Endothelial cell of umbilical vein (primary cell): ENCODE data around the gene FIBCD1. TPM values are rescaled to one million over a fixed set of nuclear protein-coding genes. Genes with fewer than 3 reads are reported as not detected.
"Not testable (repeated sequence)": the region's sequence is repeated elsewhere in the genome, so short reads cannot be mapped to it uniquely, and the experiment has no call there.

ENCODE experiments used
- BruUV-seq: library from RNA; stranded (reverse); fragments of 400-500 nt; replicated peaks from 2 replicates; lab custom pipeline; 2021; lab: Mats Ljungman, UMichigan
- CTCF ChIA-PET: fragments of 300-600, 350-600 bp; sonication (Branson Sonifier 250); formaldehyde crosslinking; loops from one replicate; lab custom pipeline; 2021; ENCODE audit warnings: antibody characterized with exemption, inconsistent platforms; lab: Charles Lee
- POLR2A ChIA-PET: fragments of 300-600, 350-600 bp; sonication (Branson Sonifier 250); formaldehyde crosslinking; loops from one replicate; lab custom pipeline; 2021; ENCODE audit warnings: antibody characterized with exemption, inconsistent platforms; lab: Charles Lee
- DNase-seq: peaks from one replicate; pipeline ENCODE4 v3.0.0-alpha.2; 2011; ENCODE audit warnings: low read depth, low spot score
- FAIRE-seq: peaks from 2 replicates; lab custom pipeline; 2011; peaks lifted over from hg19 to GRCh38; lab: Jason Lieb, UNC
- H2AFZ ChIP-seq: 2 replicates; pipeline ENCODE4 v1.6.0; 2012; ENCODE audit warnings: low read depth, low read length, control low read depth, inconsistent platforms
- H3K27ac ChIP-seq: 2 replicates; pipeline ENCODE4 v1.5.1; 2011; ENCODE audit warnings: low read depth, mild to moderate bottlenecking, control low read depth, low read length, moderate library complexity; ENCODE audit not compliant: insufficient read depth
- H3K27me3 ChIP-seq, 2 experiments: 2 replicates each; pipeline versions ENCODE4 v1.6.0 to v1.6.1; 2011; ENCODE audit warnings: low read length in 2 of 2, mixed read lengths in 1 of 2; ENCODE audit not compliant: control insufficient read depth in 2 of 2, insufficient read depth in 2 of 2
- H3K36me3 ChIP-seq, 2 experiments: 2 replicates in 1 of 2; 3 replicates in 1 of 2; pipeline ENCODE4 v1.5.1; 2011; ENCODE audit warnings: low read length in 2 of 2, mild to moderate bottlenecking in 1 of 2, moderate library complexity in 1 of 2; ENCODE audit not compliant: control insufficient read depth in 2 of 2, insufficient read depth in 2 of 2; ENCODE audit errors: extremely low read depth in 1 of 2
- H3K4me1 ChIP-seq: 3 replicates; pipeline ENCODE4 v1.5.1; 2011; ENCODE audit warnings: mild to moderate bottlenecking, low read length; ENCODE audit not compliant: control insufficient read depth, insufficient read depth; ENCODE audit errors: extremely low read depth
- H3K4me2 ChIP-seq: 2 replicates; pipeline ENCODE4 v1.6.1; 2011; ENCODE audit warnings: low read length, control low read depth, mixed read lengths; ENCODE audit not compliant: insufficient read depth
- H3K4me3 ChIP-seq, 3 experiments: fragments of 200-600 bp in 1 of 3; sonication (generic), shearing (Covaris generic) in 1 of 3; replicated peaks in 1 of 3; 2 replicates each; pipeline ENCODE4 v1.5.1; 2011 to 2016; ENCODE audit warnings: control low read depth in 3 of 3, low read length in 3 of 3, mild to moderate bottlenecking in 2 of 3, inconsistent platforms in 1 of 3, low read depth in 1 of 3, moderate library complexity in 1 of 3; ENCODE audit not compliant: insufficient read depth in 1 of 3
- H3K79me2 ChIP-seq: 2 replicates; pipeline ENCODE4 v1.6.0; 2012; ENCODE audit warnings: low read length, inconsistent platforms; ENCODE audit not compliant: control insufficient read depth, insufficient read depth
- H3K9ac ChIP-seq: replicated peaks from 2 replicates; pipeline ENCODE3; 2011; ENCODE audit warnings: low read length, control low read depth; ENCODE audit not compliant: insufficient read depth; ENCODE audit errors: extremely low read depth
- H3K9me1 ChIP-seq: replicated peaks from 3 replicates; pipeline ENCODE4 v1.6.0; 2011; ENCODE audit warnings: mild to moderate bottlenecking, low read length; ENCODE audit not compliant: control insufficient read depth, insufficient read depth; ENCODE audit errors: extremely low read depth
- H3K9me3 ChIP-seq: replicated peaks from 2 replicates; pipeline ENCODE4 v1.5.1; 2012; ENCODE audit warnings: low read length, inconsistent platforms; ENCODE audit not compliant: control insufficient read depth, insufficient read depth
- H4K20me1 ChIP-seq: replicated peaks from 2 replicates; pipeline ENCODE3; 2011; ENCODE audit warnings: mild to moderate bottlenecking, low read length; ENCODE audit not compliant: control insufficient read depth, insufficient read depth; ENCODE audit errors: extremely low read depth
- FOS ChIP-seq: IDR thresholded peaks from 2 replicates; pipeline ENCODE4 v1.6.1; 2011; ENCODE audit warnings: mild to moderate bottlenecking, low read length, moderate library complexity, borderline replicate concordance; ENCODE audit not compliant: insufficient read depth
- GATA2 ChIP-seq: IDR thresholded peaks from 2 replicates; pipeline ENCODE4 v1.7.0; 2011; ENCODE audit warnings: low read depth, mild to moderate bottlenecking, moderate library complexity, mixed read lengths, low read length; ENCODE audit not compliant: insufficient read length, insufficient read depth
- MYC ChIP-seq: IDR thresholded peaks from one replicate; pipeline ENCODE4 v1.6.1; 2011; ENCODE audit warnings: mild to moderate bottlenecking, low read depth, low read length
- POLR2A ChIP-seq: IDR thresholded peaks from 2 replicates; pipeline ENCODE4 v1.6.1; 2012; ENCODE audit warnings: low read depth, mild to moderate bottlenecking, control low read depth, low read length
- dilution Hi-C: fragments of 300-500 bp; cut with MboI; formaldehyde crosslinking; loops from one replicate; pipeline ENCODE4 v1.15.0; 2019; ENCODE audit warnings: low sequenced_read_pairs; ENCODE audit not compliant: extremely low pct_ligation_motif_present
- intact Hi-C: fragments of 100-400 bp; cut with micrococcal nuclease; formaldehyde crosslinking; loops from one replicate; pipeline ENCODE4 v1.10.0; 2022
- polyA plus RNA-seq, 4 experiments: library from polyadenylated mRNA; depleted of rRNA in 3 of 4; stranded (reverse) in 3 of 4; unstranded in 1 of 4; fragments of >200 nt; gene quantifications; 2 replicates each; pipeline versions ENCODE4 v1.2.1 to v1.2.3, GENCODE V29; 2011 to 2012; ENCODE audit warnings: missing spikeins in 1 of 4
- total RNA-seq: library from RNA; stranded (reverse); gene quantifications from 2 replicates; pipeline ENCODE4 v1.2.3, GENCODE V29; 2021
- TF ChIP-seq, protein P1 (sequence below): IDR thresholded peaks from 2 replicates; pipeline ENCODE4 v1.6.1; 2011; ENCODE audit not compliant: insufficient read depth, insufficient read length

Gene FIBCD1
- total and polyA plus RNA-seq, 2 donors (not counting 3 experiments of a cell fraction or from before 2014, with no cell fraction given) = 0.14 TPM; not detected in 1

DNA sequence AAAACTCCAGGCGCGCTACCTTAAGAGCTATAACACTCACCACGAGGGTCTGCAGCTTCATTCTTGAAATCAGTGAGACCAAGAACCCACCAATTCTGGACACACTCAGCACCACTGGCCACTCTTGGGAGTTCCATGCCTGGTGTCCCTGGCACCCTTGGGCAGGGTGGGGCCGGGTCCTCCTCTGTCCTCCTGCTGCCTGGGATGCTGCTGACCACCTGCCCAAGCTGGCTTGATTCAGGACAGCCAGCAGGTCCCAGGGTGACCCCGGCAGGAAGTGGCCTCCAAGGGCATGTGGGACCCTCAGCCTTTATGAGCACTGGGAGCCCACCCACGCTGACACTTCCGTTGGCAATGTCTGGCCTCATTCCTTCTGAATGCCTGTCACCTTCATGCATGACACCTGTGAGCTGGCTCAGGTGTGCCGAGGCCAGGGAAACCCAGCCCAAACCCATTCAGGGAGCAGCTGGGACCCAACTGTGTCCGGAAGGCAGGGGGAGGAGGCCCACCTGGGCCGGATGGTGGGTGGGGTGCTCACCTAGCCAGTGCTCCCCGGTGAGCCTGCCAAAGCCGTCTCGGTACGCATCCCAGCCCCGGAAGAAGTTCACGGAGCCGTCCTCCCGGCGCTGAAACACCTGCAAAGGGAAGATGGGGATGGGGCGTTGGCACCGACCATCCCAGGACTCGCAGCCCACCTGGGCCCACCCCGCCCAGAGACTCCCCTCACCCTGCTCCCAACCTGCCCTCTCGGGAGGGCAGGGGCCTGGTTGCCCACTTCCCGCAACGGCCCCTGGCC lies 27.6 kb downstream of the FIBCD1 start:
- intact Hi-C loops (no loop called here), dilution Hi-C loops (no loop called here)
- CTCF ChIA-PET = interaction anchor here (0.8 to 1.4 kb wide), 2 partner anchors 11 to 120 kb away, joined by 3 to 4 read pairs; no protein-coding TSS in a partner anchor
- POLR2A ChIA-PET = no interaction called here
- Histone ChIP-seq H3K9me1 (no peaks in the 10 kb centered on the region), H3K4me1 (no peaks in the 10 kb centered on the region), H3K4me2 (no peak overlapping the region), H3K27me3 (no peaks in the 10 kb centered on the region), H3K9ac (no peak overlapping the region), H3K4me3 (no peak overlapping the region), H4K20me1 (no peaks in the 10 kb centered on the region), H3K9me3 (no peaks in the 10 kb centered on the region), H3K79me2 (no peaks in the 10 kb centered on the region), H2AFZ (no peak overlapping the region), H3K27ac (no peak overlapping the region), H3K36me3 (no peaks in the 10 kb centered on the region)
- TF ChIP-seq, protein P1, sequence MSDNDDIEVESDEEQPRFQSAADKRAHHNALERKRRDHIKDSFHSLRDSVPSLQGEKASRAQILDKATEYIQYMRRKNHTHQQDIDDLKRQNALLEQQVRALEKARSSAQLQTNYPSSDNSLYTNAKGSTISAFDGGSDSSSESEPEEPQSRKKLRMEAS = no peak
- TF ChIP-seq FOS = no peak
- no peak for TF ChIP-seq POLR2A
- TF ChIP-seq GATA2 = no peak
- no peak for TF ChIP-seq MYC
- no peak for DNase-seq
- no peak for FAIRE-seq
- no TSS peak for BruUV-seq

- H2AFZ ChIP-seq, FAIRE-seq, H3K9ac ChIP-seq, H3K27ac ChIP-seq, dilution Hi-C loops, H3K79me2 ChIP-seq, H3K9me1 ChIP-seq, H3K9me3 ChIP-seq, H3K27me3 ChIP-seq, H3K36me3 ChIP-seq, H3K4me3 ChIP-seq, DNase-seq, POLR2A ChIA-PET, H4K20me1 ChIP-seq, H3K4me2 ChIP-seq, H3K4me1 ChIP-seq, BruUV-seq, intact Hi-C loops: not testable (repeated sequence)
- CTCF ChIA-PET = interaction anchor here (0.8 to 1.4 kb wide), 2 partner anchors 10 to 120 kb away, joined by 3 to 4 read pairs; no protein-coding TSS in a partner anchor
Observed at GRCh38 chr9:130910670-130911069, 28.4 kb downstream of the FIBCD1 start.

DNA sequence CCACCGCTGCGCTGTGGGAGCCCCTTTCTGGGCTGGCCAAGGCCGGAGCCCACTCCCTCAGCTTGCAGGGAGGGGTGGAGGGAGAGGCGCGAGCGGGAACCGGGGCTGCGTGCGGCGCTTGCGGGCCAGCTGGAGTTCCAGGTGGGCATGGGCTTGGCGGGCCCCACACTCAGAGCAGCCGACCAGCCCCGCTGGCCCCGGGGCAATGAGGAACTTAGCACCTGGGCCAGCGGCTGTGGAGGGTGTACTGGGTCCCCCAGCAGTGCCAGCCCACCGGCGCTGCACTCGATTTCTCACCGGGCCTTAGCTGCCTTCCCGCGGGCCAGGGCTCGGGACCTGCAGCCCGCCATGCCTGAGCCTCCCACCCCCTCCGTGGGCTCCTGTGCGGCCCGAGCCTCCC lies 29.0 kb downstream of the FIBCD1 start:
- BruUV-seq, intact Hi-C loops, DNase-seq: not testable (repeated sequence)

More for the DNA sequence above, 29.0 kb downstream of the FIBCD1 start:
- CTCF ChIA-PET, H3K79me2 ChIP-seq, H3K36me3 ChIP-seq, FAIRE-seq, H3K4me2 ChIP-seq, dilution Hi-C loops, H3K27ac ChIP-seq, H3K4me1 ChIP-seq, H2AFZ ChIP-seq, H3K4me3 ChIP-seq, H4K20me1 ChIP-seq, POLR2A ChIA-PET, H3K9me3 ChIP-seq, H3K9me1 ChIP-seq, H3K9ac ChIP-seq, H3K27me3 ChIP-seq: not testable (repeated sequence)
